Body of pancreas (tissue), 4 donors: ENCODE measurements around the gene SENP2.

Experiments
- POLR2A ChIP-seq, 3 donors: fragments of 450-650 bp; IDR thresholded peaks; one replicate each; pipeline ENCODE4 v1.6.1; 2016; ENCODE audit warnings: antibody characterized with exemption in 3 of 3, mild to moderate bottlenecking in 2 of 3
- TF ChIP-seq, protein P1 (sequence below), 7 experiments: fragments of 450-650 bp in 4 of 7; fragments of 200-600 bp in 3 of 7; sonication (generic) in 3 of 7; IDR thresholded peaks; one replicate each; pipeline ENCODE4 v1.5.1; 2016 to 2019; ENCODE audit warnings: antibody characterized with exemption in 7 of 7

GRCh38 chr3:185586686-185587039, 568 bp downstream of the SENP2 start:
- TF ChIP-seq, protein P1, sequence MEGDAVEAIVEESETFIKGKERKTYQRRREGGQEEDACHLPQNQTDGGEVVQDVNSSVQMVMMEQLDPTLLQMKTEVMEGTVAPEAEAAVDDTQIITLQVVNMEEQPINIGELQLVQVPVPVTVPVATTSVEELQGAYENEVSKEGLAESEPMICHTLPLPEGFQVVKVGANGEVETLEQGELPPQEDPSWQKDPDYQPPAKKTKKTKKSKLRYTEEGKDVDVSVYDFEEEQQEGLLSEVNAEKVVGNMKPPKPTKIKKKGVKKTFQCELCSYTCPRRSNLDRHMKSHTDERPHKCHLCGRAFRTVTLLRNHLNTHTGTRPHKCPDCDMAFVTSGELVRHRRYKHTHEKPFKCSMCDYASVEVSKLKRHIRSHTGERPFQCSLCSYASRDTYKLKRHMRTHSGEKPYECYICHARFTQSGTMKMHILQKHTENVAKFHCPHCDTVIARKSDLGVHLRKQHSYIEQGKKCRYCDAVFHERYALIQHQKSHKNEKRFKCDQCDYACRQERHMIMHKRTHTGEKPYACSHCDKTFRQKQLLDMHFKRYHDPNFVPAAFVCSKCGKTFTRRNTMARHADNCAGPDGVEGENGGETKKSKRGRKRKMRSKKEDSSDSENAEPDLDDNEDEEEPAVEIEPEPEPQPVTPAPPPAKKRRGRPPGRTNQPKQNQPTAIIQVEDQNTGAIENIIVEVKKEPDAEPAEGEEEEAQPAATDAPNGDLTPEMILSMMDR (IDR thresholded peaks at IDR 0.05) = no peak
- no peak for TF ChIP-seq POLR2A (IDR thresholded peaks at IDR 0.05)
